ENCODE results near the gene CDC37.
A peak's percentile ranks its signal among the peaks of the same experiment; 100 is the strongest.

The CDC37 gene

GRCh38 chr19:10419646-10420443 is 16.5 kb upstream of the CDC37 start:
- TF ChIP-seq CTCF (IDR thresholded peaks at IDR 0.05; ENCODE audit: insufficient read depth, low read depth, low read length, missing control alignments): no peak
- peak; percentile 53 for DNase-seq (ENCODE audit: low read depth)
- peak overlapping the region; percentile 32 for H3K4me3 ChIP-seq (ENCODE audit: low read length)

GRCh38 chr19:10419200-10419645 is 15.9 kb upstream of the CDC37 start:
- TF ChIP-seq CTCF (IDR thresholded peaks at IDR 0.05; ENCODE audit: insufficient read depth, low read depth, low read length, missing control alignments): no peak
- H3K4me3 ChIP-seq (ENCODE audit: low read length): no peak overlapping the region
- DNase-seq (ENCODE audit: low read depth): no peak

GRCh38 chr19:10418485-10419199 is 15.3 kb upstream of the CDC37 start:
- no peak for DNase-seq (ENCODE audit: low read depth)
- no peak overlapping the region for H3K4me3 ChIP-seq (ENCODE audit: low read length)
- no peak for TF ChIP-seq CTCF (IDR thresholded peaks at IDR 0.05; ENCODE audit: insufficient read depth, low read depth, low read length, missing control alignments)

GRCh38 chr19:10418235-10418484 is 14.8 kb upstream of the CDC37 start:
- DNase-seq (ENCODE audit: low read depth): no peak
- H3K4me3 ChIP-seq (ENCODE audit: low read length): no peak overlapping the region
- TF ChIP-seq CTCF (IDR thresholded peaks at IDR 0.05; ENCODE audit: insufficient read depth, low read depth, low read length, missing control alignments): no peak

GRCh38 chr19:10417541-10418234 is 14.3 kb upstream of the CDC37 start:
- no peak for TF ChIP-seq CTCF (IDR thresholded peaks at IDR 0.05; ENCODE audit: insufficient read depth, low read depth, low read length, missing control alignments)
- peak; percentile 42 for DNase-seq (ENCODE audit: low read depth)
- H3K4me3 ChIP-seq (ENCODE audit: low read length): no peak overlapping the region

- peak; percentile 65 for TF ChIP-seq CTCF (IDR thresholded peaks at IDR 0.05; ENCODE audit: insufficient read depth, low read depth, low read length, missing control alignments)
- DNase-seq (ENCODE audit: low read depth): peak; percentile 84
- H3K4me3 ChIP-seq (ENCODE audit: low read length): peak overlapping the region; percentile 57
Measured at GRCh38 chr19:10416380-10417257, 13.3 kb upstream of the CDC37 start.

All from epithelial cell of esophagus (primary cell).